Lung (tissue), 12 donors: ENCODE measurements around the gene SFXN3. TPM values are rescaled to one million over a fixed set of nuclear protein-coding genes. Genes with fewer than 3 reads are reported as not detected.
A peak's percentile ranks its signal among the peaks of the same experiment; 100 is the strongest.

Experiments
- ATAC-seq: fragments of 200-7000 bp; cut with Tn5 transposase; one replicate; pipeline ENCODE4 v1.9.1; 2020; ENCODE audit warnings: moderate number of reproducible peaks; ENCODE audit not compliant: insufficient read depth, low FRiP score
- DNase-seq, 3 donors: peaks; one replicate each; pipeline ENCODE4 v3.0.0-alpha.2; 2013 to 2017
- H3K27ac ChIP-seq, 2 donors: one replicate each; pipeline ENCODE4 v1.5.1; 2013; ENCODE audit warnings: mild to moderate bottlenecking in 2 of 2, moderate library complexity in 2 of 2, control low read depth in 1 of 2, inconsistent platforms in 1 of 2, low read depth in 1 of 2, low read length in 1 of 2
- H3K27me3 ChIP-seq, 3 donors: one replicate each; pipeline ENCODE4 v1.5.1; 2013; ENCODE audit warnings: low read length in 2 of 3; ENCODE audit not compliant: control insufficient read depth in 3 of 3, insufficient read depth in 3 of 3
- H3K36me3 ChIP-seq, 4 donors: one replicate each; pipeline ENCODE4 v1.5.1; 2013; ENCODE audit warnings: low read length in 4 of 4, mild to moderate bottlenecking in 1 of 4, moderate library complexity in 1 of 4; ENCODE audit not compliant: control insufficient read depth in 4 of 4, insufficient read depth in 4 of 4
- H3K4me1 ChIP-seq, 5 donors: one replicate each; pipeline ENCODE4 v1.5.1; 2013; ENCODE audit warnings: low read length in 5 of 5, mild to moderate bottlenecking in 2 of 5, moderate library complexity in 1 of 5; ENCODE audit not compliant: control insufficient read depth in 5 of 5, insufficient read depth in 5 of 5
- H3K4me3 ChIP-seq: one replicate; pipeline ENCODE4 v1.5.1; 2013; ENCODE audit warnings: mild to moderate bottlenecking, control low read depth, moderate library complexity
- H3K9ac ChIP-seq, 2 donors: one replicate each; pipeline ENCODE4 v1.5.1; 2013; ENCODE audit warnings: low read length in 2 of 2, control low read depth in 1 of 2; ENCODE audit not compliant: insufficient read depth in 1 of 2
- H3K9me3 ChIP-seq, 4 donors: one replicate each; pipeline ENCODE4 v1.5.1; 2013; ENCODE audit warnings: low read length in 3 of 4, mild to moderate bottlenecking in 1 of 4, moderate library complexity in 1 of 4; ENCODE audit not compliant: control insufficient read depth in 4 of 4, insufficient read depth in 3 of 4
- CTCF ChIP-seq: IDR thresholded peaks from 2 replicates; pipeline ENCODE4 v1.5.1; 2012; ENCODE audit warnings: mild to moderate bottlenecking; ENCODE audit errors: control extremely low read depth, extremely low read depth
- WGBS, 2 donors: extraction: QIAGEN DNeasy Blood & Tissue Kit; methylation state at CpG; one replicate each; pipeline ENCODE4 v1.1.7; 2013; 5-methylcytosine and 5-hydroxymethylcytosine counted together
- polyA plus RNA-seq, 2 donors: library from polyadenylated mRNA; stranded (reverse); fragments of 200-250 nt; gene quantifications; one replicate each; pipeline ENCODE4 v1.2.1, GENCODE V29; 2013
- total RNA-seq, 2 donors: library from RNA; depleted of rRNA in 1 of 2; stranded (reverse); fragments of >200 nt in 1 of 2; gene quantifications; one replicate each; pipeline ENCODE4 v1.2.1, GENCODE V29; 2014 to 2021
- donor health status: control.
- donor health status: control.
- donor health status: Bipolar disorder and iron deficiency.
- donor health status: healthy.
- donor health status: DM: yes; HTN: yes; CAD: no.

The SFXN3 gene
- total and polyA plus RNA-seq, 4 donors = 36.4 to 95.8 (median 39.6) TPM

GRCh38 chr10:101065481-101066145 lies 34.6 kb downstream of the SFXN3 start:
- WGBS, 2 donors = 86 to 89% methylated on average over 3 of the region's 3 CpGs
- TF ChIP-seq CTCF = no peak
- Histone ChIP-seq H3K9me3 (no peaks in the 10 kb centered on the region), H3K4me3 (no peak overlapping the region), H3K4me1 (peaks cover 2 to 55% (median 24%) of the 10 kb centered on the region in 5 donors), H3K36me3 (no peaks in the 10 kb centered on the region), H3K27ac (peak overlapping the region; percentile 36 to 77), H3K27me3 (peaks cover 0 to 4% (median 2%) of the 10 kb centered on the region in 3 donors), H3K9ac (no peak overlapping the region)
- DNase-seq (peak in 2 of 3 donors; percentile 23 to 35), ATAC-seq (no peak)

GRCh38 chr10:101066146-101066895 lies 35.3 kb downstream of the SFXN3 start:
- WGBS, 2 donors = 2 to 4% methylated on average over 47 to 49 of the region's 49 CpGs
- Histone ChIP-seq H3K4me1 (peaks cover 2 to 51% (median 24%) of the 10 kb centered on the region in 5 donors), H3K4me3 (peak overlapping the region; percentile 12), H3K27ac (peak overlapping the region; percentile 68 to 77), H3K9me3 (no peaks in the 10 kb centered on the region), H3K27me3 (peaks cover 0 to 4% (median 2%) of the 10 kb centered on the region in 3 donors), H3K36me3 (no peaks in the 10 kb centered on the region), H3K9ac (no peak overlapping the region)
- ATAC-seq (peak; percentile 64), DNase-seq (peak; percentile 71 to 77 (median 73))
- peak; percentile 19 for TF ChIP-seq CTCF

GRCh38 chr10:101066896-101067355 lies 35.9 kb downstream of the SFXN3 start:
- Histone ChIP-seq H3K4me3 (no peak overlapping the region), H3K9ac (no peak overlapping the region), H3K4me1 (peaks cover 2 to 47% (median 22%) of the 10 kb centered on the region in 5 donors), H3K9me3 (no peaks in the 10 kb centered on the region), H3K36me3 (no peaks in the 10 kb centered on the region), H3K27ac (peak overlapping the region; percentile 68 to 77), H3K27me3 (peaks cover 0 to 4% (median 2%) of the 10 kb centered on the region in 3 donors)
- ATAC-seq (no peak), DNase-seq (peak in 2 of 3 donors; percentile 25 to 34)
- 1% methylated on average over 29 to 31 of the region's 31 CpGs for WGBS, 2 donors
- no peak for TF ChIP-seq CTCF
